ENCODE measurements around the gene TSPAN18.
A peak's percentile ranks its signal among the peaks of the same experiment; 100 is the strongest.

TSPAN18 gene

GRCh38 chr11:44711113-44711786 is 15.5 kb upstream of the TSPAN18 start:
- DNase-seq (ENCODE audit: low spot score) = no peak

DNA sequence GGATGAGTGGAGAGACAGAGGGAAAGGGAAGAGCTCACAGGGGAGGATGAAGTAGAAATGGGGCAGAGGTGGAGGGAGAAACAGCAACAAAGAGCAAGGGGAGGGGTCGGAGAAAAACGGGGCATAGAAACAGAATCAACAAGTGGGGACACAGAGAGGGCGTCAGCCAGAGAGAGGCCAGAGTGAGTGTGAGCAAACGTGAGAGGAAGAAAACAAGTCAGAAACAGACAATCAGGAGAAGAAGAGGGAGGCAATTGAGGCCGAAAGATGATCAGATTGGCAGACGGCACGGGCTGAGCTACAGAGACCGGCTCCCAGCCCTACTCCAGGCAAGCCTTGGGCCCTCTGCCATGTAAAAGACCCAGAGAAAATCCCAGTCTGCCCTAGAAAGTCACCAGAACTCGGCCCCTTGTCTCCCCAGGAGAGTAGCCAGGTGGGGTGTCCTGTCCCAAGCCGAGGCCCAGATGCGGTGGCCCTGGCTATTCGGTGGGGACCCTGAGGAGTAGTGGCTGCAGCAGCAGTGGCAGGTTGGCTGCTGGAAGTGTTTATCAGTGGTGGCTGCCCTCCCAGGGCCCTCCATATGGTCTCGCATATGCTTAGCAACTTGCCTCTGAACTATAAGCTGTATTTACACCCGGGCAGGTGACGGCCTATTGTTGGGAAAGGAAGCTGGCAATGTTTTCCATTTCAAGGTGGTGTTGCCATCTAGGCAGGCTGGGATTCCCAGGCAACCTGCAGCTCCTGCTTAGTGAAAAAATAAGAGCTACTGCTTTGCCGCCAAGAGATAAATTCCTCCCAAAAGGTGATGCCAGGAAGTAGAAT is 14.8 kb upstream of the TSPAN18 start:
- DNase-seq (ENCODE audit: low spot score) = no peak

DNA sequence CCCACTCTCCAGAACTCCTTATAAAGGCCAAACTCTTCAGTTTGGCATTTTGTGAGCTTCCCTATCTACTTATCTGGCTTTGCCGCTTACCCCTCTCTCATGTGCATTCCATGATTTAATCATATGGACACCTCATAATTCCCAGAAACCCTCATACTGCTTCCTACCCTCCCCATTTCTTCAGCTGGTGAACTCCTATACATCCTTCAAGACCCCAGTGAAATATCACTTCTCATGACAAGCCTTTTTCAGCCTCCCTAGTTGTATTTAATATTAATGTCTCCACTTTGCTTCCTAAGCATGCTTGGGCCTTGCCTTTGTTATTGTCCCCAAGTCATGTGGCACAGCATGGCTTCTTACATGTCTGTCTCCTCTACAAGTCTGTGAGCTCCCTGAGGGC is 13.7 kb upstream of the TSPAN18 start:
- DNase-seq (ENCODE audit: low spot score) = no peak

DNA sequence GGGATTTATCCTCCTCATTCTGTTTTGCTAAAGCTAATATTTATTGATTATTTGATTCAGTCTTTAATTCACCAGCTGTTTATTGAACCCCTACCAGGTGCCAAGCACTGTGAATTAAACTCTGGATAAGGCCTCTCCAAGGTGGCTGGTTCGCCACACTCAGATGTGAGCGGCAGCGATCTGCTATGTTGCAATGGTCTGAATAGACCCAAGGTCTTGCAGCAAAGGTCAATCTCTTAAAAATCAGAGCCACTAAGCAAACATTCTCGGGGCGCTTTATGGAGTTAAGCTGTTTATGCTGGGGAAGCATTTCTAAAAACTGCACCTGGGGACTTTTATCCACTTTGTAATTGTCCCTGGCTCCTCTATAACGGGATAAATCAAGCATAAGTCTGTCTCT is 10.5 kb upstream of the TSPAN18 start:
- no peak for DNase-seq (ENCODE audit: low spot score)

DNA sequence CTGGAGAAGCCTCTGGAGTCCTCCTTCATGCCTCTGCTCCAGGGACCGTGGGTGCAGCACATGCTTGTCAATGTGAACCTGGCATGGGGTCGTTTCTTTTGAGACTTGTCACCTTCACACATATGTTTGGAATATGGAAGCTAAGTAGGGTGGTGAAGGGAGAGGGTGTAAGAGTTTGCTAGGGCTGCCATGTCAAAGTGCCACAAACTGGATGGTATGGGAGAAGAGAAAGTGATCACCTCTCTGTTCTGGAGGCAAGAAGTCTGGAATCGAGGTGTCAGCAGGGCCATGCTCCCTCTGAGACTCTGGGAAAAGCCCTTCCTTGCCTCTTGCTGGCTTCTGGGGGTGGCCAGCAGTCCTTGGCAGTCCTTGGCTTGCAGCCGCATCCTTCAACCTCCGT is 8.7 kb upstream of the TSPAN18 start:
- DNase-seq (ENCODE audit: low spot score) = no peak

- no peak for DNase-seq (ENCODE audit: low spot score)
Measured at GRCh38 chr11:44718612-44719390, 8.0 kb upstream of the TSPAN18 start.

DNA sequence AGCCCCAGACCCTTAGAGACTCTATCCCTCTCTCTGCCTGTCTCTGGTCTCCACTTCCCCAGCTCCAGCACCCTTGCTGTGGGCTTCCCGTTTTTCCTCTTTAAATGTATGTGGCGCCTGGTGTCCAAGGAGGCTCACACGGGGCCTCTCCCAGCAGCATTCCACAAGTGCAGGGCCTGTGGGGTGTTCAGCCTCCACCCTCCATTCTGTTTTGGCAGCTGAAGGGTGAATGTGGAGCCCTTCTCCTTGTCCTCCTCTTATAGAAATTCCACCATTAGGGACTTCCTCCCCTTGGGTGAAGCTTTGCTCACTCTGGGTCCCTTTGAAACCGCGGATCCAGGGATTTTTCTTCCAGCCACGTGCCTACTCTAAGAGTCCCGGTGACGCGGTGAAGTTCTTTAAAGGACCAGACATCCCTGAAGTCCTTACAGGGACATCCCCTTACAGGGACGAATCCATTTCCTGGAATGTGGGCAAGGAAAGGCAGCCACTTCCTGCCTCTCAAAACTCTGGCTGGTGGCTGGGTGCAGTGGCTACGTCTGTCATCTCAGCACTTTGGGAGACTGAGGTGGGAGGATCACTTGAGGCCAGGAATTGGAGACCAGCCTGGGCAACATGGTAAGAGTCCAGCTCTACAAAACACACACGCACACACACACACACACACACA is 1.6 kb upstream of the TSPAN18 start:
- DNase-seq (ENCODE audit: low spot score) = peak; percentile 84

GRCh38 chr11:44725757-44726282 is 942 bp upstream of the TSPAN18 start:
- no peak for DNase-seq (ENCODE audit: low spot score)

- no peak for DNase-seq (ENCODE audit: low spot score)
Measured at GRCh38 chr11:44727114-44727372, 281 bp downstream of the TSPAN18 start.

- DNase-seq (ENCODE audit: low spot score) = peak; percentile 84
Measured at GRCh38 chr11:44727373-44728287, 868 bp downstream of the TSPAN18 start.

GRCh38 chr11:44728491-44728910 is 1.7 kb downstream of the TSPAN18 start:
- no peak for DNase-seq (ENCODE audit: low spot score)

- DNase-seq (ENCODE audit: low spot score) = no peak
Measured at GRCh38 chr11:44729063-44729462, 2.3 kb downstream of the TSPAN18 start.

GRCh38 chr11:44729713-44730112 is 3.0 kb downstream of the TSPAN18 start:
- DNase-seq (ENCODE audit: low spot score) = peak; percentile 39

GRCh38 chr11:44730775-44731174 is 4.0 kb downstream of the TSPAN18 start:
- no peak for DNase-seq (ENCODE audit: low spot score)

- DNase-seq (ENCODE audit: low spot score) = no peak
Measured at GRCh38 chr11:44731685-44732430, 5.1 kb downstream of the TSPAN18 start.

DNA sequence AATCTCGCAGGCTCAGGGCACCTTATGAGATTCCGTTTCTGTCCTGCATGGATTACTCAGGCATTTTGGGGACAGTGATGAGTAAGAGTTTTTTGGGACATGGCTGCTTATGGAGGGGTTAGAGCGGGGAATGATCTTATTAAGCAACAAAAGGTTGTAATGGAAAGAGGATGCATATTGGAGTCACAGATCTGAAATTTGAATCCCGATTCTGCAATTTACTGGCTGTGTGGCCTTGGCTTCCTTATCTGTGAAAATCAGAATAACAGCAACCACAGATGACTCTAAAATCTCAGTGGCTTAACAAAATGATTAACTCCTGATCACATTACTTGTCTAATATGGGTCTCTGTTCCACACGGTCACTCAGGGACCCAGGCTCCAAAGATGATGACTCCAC is 5.8 kb downstream of the TSPAN18 start:
- no peak for DNase-seq (ENCODE audit: low spot score)

DNA sequence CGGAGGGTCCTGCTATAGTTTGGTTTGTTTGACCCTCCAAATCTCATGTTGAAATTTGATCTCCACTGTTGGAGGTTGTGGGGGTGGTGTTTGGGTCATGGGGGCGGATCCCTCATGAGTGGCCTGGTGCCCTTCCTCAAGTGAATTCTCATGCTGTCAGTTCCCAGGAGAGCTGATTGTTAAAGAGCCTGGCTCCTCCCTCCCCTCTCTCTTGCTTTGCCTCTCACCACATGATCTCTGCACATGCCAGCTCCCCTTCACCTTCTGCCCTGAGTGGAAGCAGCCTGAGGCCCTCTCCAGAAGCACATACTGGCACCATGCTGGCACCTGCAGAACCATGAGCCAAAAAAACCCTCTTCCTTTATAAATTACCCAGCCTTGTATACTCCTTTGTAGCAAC is 7.1 kb downstream of the TSPAN18 start:
- DNase-seq (ENCODE audit: low spot score) = no peak

- no peak for DNase-seq (ENCODE audit: low spot score)
Measured at GRCh38 chr11:44734843-44735381, 8.2 kb downstream of the TSPAN18 start.

GRCh38 chr11:44736791-44737190 is 10.0 kb downstream of the TSPAN18 start:
- no peak for DNase-seq (ENCODE audit: low spot score)

All from kidney capillary endothelial cell (primary cell).